ENCODE results near the gene LRRFIP1.

Gene LRRFIP1

DNA sequence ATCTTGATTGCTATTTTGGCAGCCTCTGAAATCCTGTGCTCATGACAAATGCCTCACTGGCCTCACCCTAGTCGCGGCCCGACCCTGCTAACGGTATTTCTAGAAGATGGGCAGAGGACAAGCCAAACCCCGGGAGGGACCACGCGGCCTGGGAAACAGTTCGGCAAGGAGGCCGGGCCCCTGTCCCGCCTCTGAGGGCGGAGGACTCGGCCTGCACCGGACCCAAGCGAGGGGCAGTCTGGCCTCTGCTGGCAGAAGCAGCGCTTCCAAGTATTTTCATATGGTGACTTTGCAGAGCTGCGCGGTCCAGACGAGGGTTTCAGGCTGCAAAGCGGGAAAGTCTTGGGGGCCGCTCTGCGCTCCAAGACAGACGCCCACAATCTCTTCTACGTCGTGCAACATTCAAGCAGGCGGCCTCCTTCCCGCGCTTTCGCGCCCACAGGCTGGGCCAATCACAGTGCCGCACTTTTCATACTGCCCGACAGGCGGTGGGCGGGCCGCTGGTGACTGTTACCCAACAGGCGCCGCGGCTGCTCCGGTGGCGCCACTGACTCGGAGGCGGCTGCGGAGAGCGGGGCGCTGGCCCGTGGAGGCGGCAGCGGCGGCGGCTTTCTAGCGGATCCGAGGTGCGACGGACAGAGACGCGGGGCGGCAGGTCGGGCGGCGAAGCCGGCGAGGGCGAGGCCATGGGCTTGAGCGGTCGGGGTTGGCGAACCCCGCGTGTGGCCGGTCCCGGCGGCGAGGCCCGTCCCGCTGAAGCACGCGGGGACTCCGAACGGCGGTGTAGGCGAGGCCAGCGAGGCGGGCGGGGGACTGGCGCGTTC is 171.1 kb downstream of the LRRFIP1 start, which contains the start of gene RBM44:
Gene RBM44 (plus strand): TSS at position 544 of the 824 bp plus-strand sequence. CDS start 14,831 bp downstream, outside the sequence.
- Histone ChIP-seq H3K4me3 (ENCODE audit: low read depth, low read length) (no peak within 1 kb of the TSS), H3K9ac (ENCODE audit: low read length) (no peak within 1 kb of the TSS), H3K9me3 (ENCODE audit: control insufficient read depth, insufficient read depth, low read depth, low read length) (0 out of 2 replicates have a peak, but pooled peaks cover 2% of the 10 kb centered on the region), H3K36me3 (ENCODE audit: control insufficient read depth, insufficient read depth, low read length) (no peaks in the 10 kb centered on the region), H3K27me3 (ENCODE audit: control insufficient read depth, insufficient read depth, low read length) (no peaks in the 10 kb centered on the region), H3K27ac (ENCODE audit: low read depth, low read length) (no peak within 1 kb of the TSS), H3K4me1 (ENCODE audit: control insufficient read depth, insufficient read depth, low read length) (no peaks in the 10 kb centered on the region)

DNA sequence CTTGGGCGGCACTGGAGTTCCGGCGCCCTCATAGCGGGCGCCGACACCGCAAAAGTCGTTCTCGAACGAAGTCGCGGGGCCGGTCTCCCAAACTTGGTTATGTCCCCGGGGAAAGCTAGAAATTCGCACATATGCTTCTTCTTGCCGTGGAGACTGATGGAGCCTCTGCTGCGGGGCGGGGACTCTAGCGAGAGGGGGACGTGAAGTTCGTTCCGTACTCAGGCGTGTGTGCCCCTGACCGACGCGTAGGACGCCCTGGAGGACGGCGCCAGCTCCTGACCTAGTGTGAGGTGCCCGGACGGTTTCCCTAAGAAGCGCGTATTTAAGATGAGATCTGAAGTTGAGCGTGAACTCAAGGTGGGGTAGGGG is 171.7 kb downstream of the LRRFIP1 start:
- no peaks in the 10 kb centered on the region for H3K27me3 ChIP-seq (ENCODE audit: control insufficient read depth, insufficient read depth, low read length)
- H3K36me3 ChIP-seq (ENCODE audit: control insufficient read depth, insufficient read depth, low read length), result no peaks in the 10 kb centered on the region
- no peak overlapping the region for H3K9ac ChIP-seq (ENCODE audit: low read length)
- H3K4me3 ChIP-seq (ENCODE audit: low read depth, low read length), result no peak overlapping the region
- H3K9me3 ChIP-seq (ENCODE audit: control insufficient read depth, insufficient read depth, low read depth, low read length), result 0 out of 2 replicates have a peak, but pooled peaks cover 2% of the 10 kb centered on the region
- no peak overlapping the region for H3K27ac ChIP-seq (ENCODE audit: low read depth, low read length)
- H3K4me1 ChIP-seq (ENCODE audit: control insufficient read depth, insufficient read depth, low read length), result no peaks in the 10 kb centered on the region

DNA sequence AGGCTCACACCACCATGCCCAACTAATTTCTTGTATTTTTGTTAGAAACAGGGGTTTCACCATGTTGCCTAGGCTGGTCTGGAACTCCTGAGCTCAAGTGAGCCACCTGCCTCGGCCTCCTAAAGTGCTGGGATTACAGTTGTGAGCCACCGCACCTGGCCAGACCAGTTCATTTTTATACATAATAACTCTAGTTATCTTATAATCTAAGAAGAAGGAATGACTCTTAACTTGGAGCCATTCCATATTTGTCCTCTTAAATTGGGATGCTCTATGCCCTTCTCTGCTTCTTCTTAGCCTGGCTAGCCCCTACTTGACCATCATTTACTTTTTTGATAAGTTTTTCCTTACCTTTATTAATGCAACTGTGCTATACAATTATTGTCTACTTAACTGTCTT is 174.1 kb downstream of the LRRFIP1 start:
- no peak overlapping the region for H3K4me3 ChIP-seq (ENCODE audit: low read depth, low read length)
- H3K27me3 ChIP-seq (ENCODE audit: control insufficient read depth, insufficient read depth, low read length), result no peaks in the 10 kb centered on the region
- H3K27ac ChIP-seq (ENCODE audit: low read depth, low read length), result no peak overlapping the region
- H3K4me1 ChIP-seq (ENCODE audit: control insufficient read depth, insufficient read depth, low read length), result no peaks in the 10 kb centered on the region
- H3K36me3 ChIP-seq (ENCODE audit: control insufficient read depth, insufficient read depth, low read length), result no peaks in the 10 kb centered on the region
- H3K9me3 ChIP-seq (ENCODE audit: control insufficient read depth, insufficient read depth, low read depth, low read length), result 0 out of 2 replicates have a peak, but pooled peaks cover 2% of the 10 kb centered on the region
- no peak overlapping the region for H3K9ac ChIP-seq (ENCODE audit: low read length)

DNA sequence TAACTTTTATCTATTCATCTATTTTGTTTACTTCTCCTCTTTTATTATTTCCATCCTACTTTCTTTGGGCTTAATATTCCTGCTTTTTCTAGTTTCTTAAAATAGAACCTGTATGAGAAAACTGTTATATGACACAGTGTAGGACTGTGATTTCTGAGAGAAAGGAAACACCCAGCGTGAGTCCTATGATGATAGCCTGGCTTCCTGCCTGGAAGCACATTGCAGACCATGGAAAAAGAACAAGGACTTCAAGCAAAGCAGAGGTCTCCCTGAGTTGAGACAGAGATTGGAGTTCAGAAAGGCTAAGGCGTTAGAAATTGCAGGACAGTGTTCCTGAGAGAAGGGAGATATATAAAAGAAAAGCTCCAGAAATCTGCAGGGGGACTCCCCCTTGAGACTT is 178.9 kb downstream of the LRRFIP1 start:
- Histone ChIP-seq H3K4me3 (ENCODE audit: low read depth, low read length) (no peak overlapping the region), H3K4me1 (ENCODE audit: control insufficient read depth, insufficient read depth, low read length) (no peaks in the 10 kb centered on the region), H3K36me3 (ENCODE audit: control insufficient read depth, insufficient read depth, low read length) (no peaks in the 10 kb centered on the region), H3K9ac (ENCODE audit: low read length) (no peak overlapping the region), H3K9me3 (ENCODE audit: control insufficient read depth, insufficient read depth, low read depth, low read length) (no peaks in the 10 kb centered on the region), H3K27me3 (ENCODE audit: control insufficient read depth, insufficient read depth, low read length) (no peaks in the 10 kb centered on the region), H3K27ac (ENCODE audit: low read depth, low read length) (no peak overlapping the region)

DNA sequence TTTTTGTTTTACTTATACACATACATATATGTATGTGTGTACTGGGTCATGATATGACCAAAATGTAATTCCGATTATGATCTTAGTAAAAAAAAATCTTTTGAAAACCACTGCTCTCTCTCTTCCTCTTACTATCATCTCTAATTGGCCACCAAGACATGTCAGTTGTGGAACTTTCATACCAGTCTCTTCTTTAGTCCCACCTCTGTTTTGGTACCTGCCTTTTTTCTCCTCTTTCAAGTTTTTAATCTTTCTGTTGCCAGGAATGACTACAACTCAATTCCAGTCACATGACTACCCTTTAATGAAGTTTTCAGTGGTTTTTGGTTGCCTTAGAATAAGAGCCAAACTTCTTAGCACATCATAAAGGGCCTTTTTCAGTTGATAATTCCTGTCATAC is 188.2 kb downstream of the LRRFIP1 start:
- no peak overlapping the region for H3K9ac ChIP-seq (ENCODE audit: low read length)
- H3K27ac ChIP-seq (ENCODE audit: low read depth, low read length), result no peak overlapping the region
- H3K4me1 ChIP-seq (ENCODE audit: control insufficient read depth, insufficient read depth, low read length), result no peaks in the 10 kb centered on the region
- no peaks in the 10 kb centered on the region for H3K9me3 ChIP-seq (ENCODE audit: control insufficient read depth, insufficient read depth, low read depth, low read length)
- no peaks in the 10 kb centered on the region for H3K27me3 ChIP-seq (ENCODE audit: control insufficient read depth, insufficient read depth, low read length)
- no peaks in the 10 kb centered on the region for H3K36me3 ChIP-seq (ENCODE audit: control insufficient read depth, insufficient read depth, low read length)
- no peak overlapping the region for H3K4me3 ChIP-seq (ENCODE audit: low read depth, low read length)

DNA sequence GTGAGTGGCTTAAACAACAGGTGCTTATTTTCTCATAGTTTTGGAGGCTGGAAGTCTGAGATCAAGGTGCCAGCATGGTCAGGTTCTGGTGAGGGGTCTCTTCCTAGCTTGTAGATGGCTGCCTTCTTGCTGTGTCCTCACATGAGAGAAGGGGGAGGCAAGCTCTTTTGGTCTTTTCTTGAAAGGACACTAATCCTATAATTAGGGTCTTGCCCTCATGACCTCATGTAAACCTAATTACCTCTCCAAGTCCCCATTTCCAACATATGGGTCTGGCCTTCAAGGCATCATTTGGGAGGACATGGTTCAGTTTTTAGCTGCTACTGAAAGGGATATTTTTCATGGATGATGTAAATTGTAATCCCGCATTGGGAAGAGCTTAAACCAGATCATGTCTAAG is 189.1 kb downstream of the LRRFIP1 start:
- Histone ChIP-seq H3K4me3 (ENCODE audit: low read depth, low read length) (no peak overlapping the region), H3K4me1 (ENCODE audit: control insufficient read depth, insufficient read depth, low read length) (no peaks in the 10 kb centered on the region), H3K27ac (ENCODE audit: low read depth, low read length) (no peak overlapping the region), H3K36me3 (ENCODE audit: control insufficient read depth, insufficient read depth, low read length) (no peaks in the 10 kb centered on the region), H3K9me3 (ENCODE audit: control insufficient read depth, insufficient read depth, low read depth, low read length) (no peaks in the 10 kb centered on the region), H3K27me3 (ENCODE audit: control insufficient read depth, insufficient read depth, low read length) (no peaks in the 10 kb centered on the region), H3K9ac (ENCODE audit: low read length) (no peak overlapping the region)

DNA sequence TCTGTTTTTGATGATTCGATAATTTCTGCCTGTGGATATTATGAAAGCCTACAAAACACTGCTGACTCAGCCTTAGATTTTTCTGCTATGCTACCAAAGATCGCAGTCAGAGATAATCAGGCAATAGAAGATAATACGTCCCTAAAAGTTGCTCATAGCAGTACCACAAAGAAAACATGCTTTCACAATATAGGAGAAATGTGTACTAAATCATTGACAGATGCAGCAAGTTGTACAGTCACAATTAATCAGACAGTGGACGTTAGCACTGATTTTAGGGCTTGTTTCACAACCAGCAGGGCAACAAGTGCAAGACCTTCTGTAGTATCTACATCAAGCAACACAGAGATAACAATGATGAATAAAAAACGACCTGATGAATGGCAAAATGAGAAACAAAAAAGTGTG is 190.7 kb downstream of the LRRFIP1 start:
- Histone ChIP-seq H3K36me3 (ENCODE audit: control insufficient read depth, insufficient read depth, low read length) (no peaks in the 10 kb centered on the region), H3K27ac (ENCODE audit: low read depth, low read length) (no peak overlapping the region), H3K9me3 (ENCODE audit: control insufficient read depth, insufficient read depth, low read depth, low read length) (no peaks in the 10 kb centered on the region), H3K27me3 (ENCODE audit: control insufficient read depth, insufficient read depth, low read length) (no peaks in the 10 kb centered on the region), H3K9ac (ENCODE audit: low read length) (no peak overlapping the region), H3K4me3 (ENCODE audit: low read depth, low read length) (no peak overlapping the region), H3K4me1 (ENCODE audit: control insufficient read depth, insufficient read depth, low read length) (no peaks in the 10 kb centered on the region)

DNA sequence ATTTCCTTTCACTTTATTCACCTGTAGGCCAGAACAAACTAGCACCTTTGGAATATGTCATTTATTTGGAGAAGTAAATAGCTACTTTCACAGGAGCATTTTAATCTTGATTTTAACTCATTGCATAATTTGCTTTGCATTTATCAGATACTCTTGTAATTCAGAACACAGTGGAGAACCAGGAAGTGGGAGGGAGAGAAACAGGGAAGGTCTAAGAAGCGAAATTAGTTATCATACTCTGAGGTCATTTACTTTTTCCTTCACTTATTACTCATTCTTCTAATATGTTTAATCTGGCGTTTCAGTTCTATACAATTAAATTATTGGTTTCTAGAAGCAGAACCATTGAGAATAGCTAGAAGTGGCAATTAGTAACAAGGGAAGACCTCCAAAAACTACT is 191.8 kb downstream of the LRRFIP1 start:
- H3K9ac ChIP-seq (ENCODE audit: low read length), result no peak overlapping the region
- no peaks in the 10 kb centered on the region for H3K36me3 ChIP-seq (ENCODE audit: control insufficient read depth, insufficient read depth, low read length)
- H3K9me3 ChIP-seq (ENCODE audit: control insufficient read depth, insufficient read depth, low read depth, low read length), result no peaks in the 10 kb centered on the region
- H3K4me1 ChIP-seq (ENCODE audit: control insufficient read depth, insufficient read depth, low read length), result no peaks in the 10 kb centered on the region
- no peaks in the 10 kb centered on the region for H3K27me3 ChIP-seq (ENCODE audit: control insufficient read depth, insufficient read depth, low read length)
- H3K4me3 ChIP-seq (ENCODE audit: low read depth, low read length), result no peak overlapping the region
- no peak overlapping the region for H3K27ac ChIP-seq (ENCODE audit: low read depth, low read length)

DNA sequence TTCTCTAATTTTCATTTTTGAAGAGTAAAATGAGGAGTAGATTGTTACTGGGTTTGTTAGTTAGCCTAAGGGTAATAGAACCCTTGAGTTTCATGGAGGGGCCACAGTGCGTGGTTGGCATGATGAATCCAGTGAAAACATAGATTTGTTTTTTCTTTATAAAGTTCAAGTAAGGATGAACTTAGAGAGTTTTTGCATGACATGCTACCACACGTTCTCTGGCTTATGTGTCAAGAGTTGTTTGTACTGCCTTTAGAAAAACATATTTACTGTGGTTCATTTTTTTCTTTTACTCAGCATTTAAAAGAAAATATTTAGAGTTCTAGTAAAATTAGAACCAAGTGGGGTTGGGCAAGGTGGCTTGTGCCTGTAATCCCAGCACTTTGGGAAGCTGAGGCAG is 193.0 kb downstream of the LRRFIP1 start:
- H3K36me3 ChIP-seq (ENCODE audit: control insufficient read depth, insufficient read depth, low read length), result no peaks in the 10 kb centered on the region

DNA sequence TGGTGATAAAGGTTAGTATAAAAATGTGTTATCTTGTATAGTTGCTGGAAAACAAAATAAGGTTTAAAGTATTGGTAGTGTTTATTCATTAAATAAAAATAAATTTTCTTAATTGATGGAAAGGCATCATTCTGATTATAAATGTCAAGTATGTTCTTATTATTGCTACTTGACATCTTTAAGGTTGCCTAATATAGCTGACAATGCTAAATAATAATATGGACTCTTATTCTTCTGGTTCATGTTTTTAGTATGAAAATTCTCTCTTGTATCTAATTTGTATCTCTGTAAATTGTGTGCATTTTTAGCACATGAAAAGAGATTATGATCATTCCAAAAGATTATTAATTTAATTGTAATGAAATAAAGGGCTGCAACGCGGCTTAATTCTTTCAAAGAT is 196.2 kb downstream of the LRRFIP1 start:
- Histone ChIP-seq H3K9ac (ENCODE audit: low read length) (no peak overlapping the region), H3K4me3 (ENCODE audit: low read depth, low read length) (no peak overlapping the region), H3K27me3 (ENCODE audit: control insufficient read depth, insufficient read depth, low read length) (no peaks in the 10 kb centered on the region), H3K9me3 (ENCODE audit: control insufficient read depth, insufficient read depth, low read depth, low read length) (no peaks in the 10 kb centered on the region), H3K36me3 (ENCODE audit: control insufficient read depth, insufficient read depth, low read length) (no peaks in the 10 kb centered on the region), H3K4me1 (ENCODE audit: control insufficient read depth, insufficient read depth, low read length) (no peaks in the 10 kb centered on the region), H3K27ac (ENCODE audit: low read depth, low read length) (no peak overlapping the region)

More for the DNA sequence above, 193.0 kb downstream of the LRRFIP1 start:
- Histone ChIP-seq H3K9ac (ENCODE audit: low read length) (no peak overlapping the region), H3K27me3 (ENCODE audit: control insufficient read depth, insufficient read depth, low read length) (no peaks in the 10 kb centered on the region), H3K27ac (ENCODE audit: low read depth, low read length) (no peak overlapping the region), H3K4me3 (ENCODE audit: low read depth, low read length) (no peak overlapping the region), H3K4me1 (ENCODE audit: control insufficient read depth, insufficient read depth, low read length) (no peaks in the 10 kb centered on the region), H3K9me3 (ENCODE audit: control insufficient read depth, insufficient read depth, low read depth, low read length) (no peaks in the 10 kb centered on the region)

DNA sequence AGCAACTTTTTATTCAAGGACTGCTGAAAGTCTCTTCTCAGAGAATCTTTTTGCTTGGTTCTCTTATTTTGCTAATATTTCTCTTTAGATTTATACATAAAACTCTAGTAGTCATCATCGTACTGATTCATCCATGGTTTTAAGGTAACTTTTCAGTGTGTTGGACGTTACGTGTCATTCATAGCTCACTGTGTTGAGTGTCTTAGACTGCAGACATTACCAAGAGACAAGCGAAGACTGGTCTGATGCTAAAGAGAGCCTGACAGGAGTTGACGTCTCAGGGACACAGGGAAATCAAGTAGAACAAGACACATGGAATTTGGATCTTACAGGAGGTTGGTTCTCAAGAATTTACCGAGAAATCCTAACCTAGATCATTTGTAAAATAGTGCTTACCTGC is 196.7 kb downstream of the LRRFIP1 start:
- Histone ChIP-seq H3K9ac (ENCODE audit: low read length) (no peak overlapping the region), H3K9me3 (ENCODE audit: control insufficient read depth, insufficient read depth, low read depth, low read length) (no peaks in the 10 kb centered on the region), H3K36me3 (ENCODE audit: control insufficient read depth, insufficient read depth, low read length) (no peaks in the 10 kb centered on the region), H3K4me3 (ENCODE audit: low read depth, low read length) (no peak overlapping the region), H3K4me1 (ENCODE audit: control insufficient read depth, insufficient read depth, low read length) (no peaks in the 10 kb centered on the region), H3K27ac (ENCODE audit: low read depth, low read length) (no peak overlapping the region), H3K27me3 (ENCODE audit: control insufficient read depth, insufficient read depth, low read length) (no peaks in the 10 kb centered on the region)

Measured in HUES6 (cell line).